OCI-M1 (cell line): ENCODE data around the gene CDADC1.
A peak's percentile ranks its signal among the peaks of the same experiment; 100 is the strongest.

Experiments
- DNase-seq: peaks from one replicate; lab custom pipeline; 2025; lab: John Stamatoyannopoulos, UW

CDADC1 gene

DNA sequence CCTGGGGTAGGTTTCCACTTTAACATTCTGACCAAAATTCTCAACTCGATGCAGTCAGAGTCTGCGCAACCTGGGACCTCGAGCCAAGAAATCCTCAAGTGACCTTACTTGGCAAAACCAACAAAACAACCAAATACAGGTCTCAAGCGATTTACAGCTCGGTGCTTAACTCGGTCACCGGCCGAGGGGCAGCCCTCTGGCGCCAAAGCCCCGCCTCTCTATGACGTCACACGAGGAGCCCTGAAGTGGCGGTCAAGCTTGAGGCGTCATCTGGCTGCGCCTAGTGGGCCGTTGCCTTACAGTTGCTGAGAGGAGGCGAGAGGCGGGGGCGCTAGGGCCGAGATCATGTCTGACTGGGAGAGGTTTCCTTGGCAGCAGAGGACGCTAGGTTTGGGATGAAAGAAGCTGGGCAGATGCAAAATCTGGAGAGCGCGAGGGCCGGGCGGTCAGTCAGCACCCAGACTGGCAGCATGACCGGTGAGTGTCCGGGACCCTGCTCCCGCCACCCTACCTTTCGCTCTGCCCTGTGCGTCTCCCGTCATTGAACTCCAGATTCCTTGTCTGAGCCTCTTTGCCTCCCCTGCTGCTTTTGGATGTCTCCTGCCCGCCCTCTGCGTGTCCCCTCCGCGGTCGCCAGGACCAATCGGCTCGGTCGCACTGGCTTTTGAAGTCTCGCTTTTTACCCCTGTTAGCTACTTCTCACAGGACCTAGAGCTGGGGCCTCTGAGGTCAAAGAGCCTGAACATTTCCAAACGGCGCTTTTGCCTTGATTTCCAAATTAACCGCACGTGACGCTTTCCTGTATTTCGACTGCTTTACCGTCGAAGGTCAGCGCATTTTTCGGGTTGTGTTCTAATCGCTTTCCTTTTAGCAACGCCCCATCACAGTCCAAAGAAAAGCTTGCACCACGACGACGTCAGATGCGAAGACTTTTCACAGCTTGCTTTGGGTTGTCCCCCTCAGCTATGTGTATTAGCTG lies at the start of gene CDADC1:
Gene CDADC1, plus strand, starts transcription at position 283 of the 979 bp plus-strand sequence. Its CDS starts 113 bp downstream, at position 396.
- DNase-seq: peak; percentile 98

DNA sequence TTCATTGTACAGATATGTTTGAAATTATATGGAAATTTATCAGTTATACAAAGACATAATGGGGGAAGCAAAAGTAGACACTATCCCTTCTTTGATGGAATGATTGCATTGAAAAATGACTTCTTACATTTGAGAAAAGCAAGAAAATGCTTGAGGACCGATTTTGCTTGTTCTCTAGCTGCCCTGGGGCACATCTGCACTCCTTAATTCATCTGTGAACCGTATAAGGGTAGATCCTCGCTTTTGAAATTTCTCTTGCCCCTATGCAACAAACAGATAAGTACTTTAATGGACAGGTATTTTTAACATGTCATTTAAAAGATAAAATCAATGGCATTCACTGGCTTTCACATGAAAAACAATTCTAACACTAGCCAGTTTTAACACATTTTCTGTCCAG lies 41.1 kb upstream of the CDADC1 start:
- no peak for DNase-seq

- no peak for DNase-seq
Observed at GRCh38 chr13:49208619-49209018, 39.1 kb upstream of the CDADC1 start.

GRCh38 chr13:49210114-49210513 lies 37.6 kb upstream of the CDADC1 start:
- no peak for DNase-seq

GRCh38 chr13:49210669-49211068 lies 37.1 kb upstream of the CDADC1 start:
- DNase-seq: peak; percentile 61

- no peak for DNase-seq
Observed at GRCh38 chr13:49213539-49213938, 34.2 kb upstream of the CDADC1 start.

GRCh38 chr13:49213997-49214916 lies 33.5 kb upstream of the CDADC1 start:
- DNase-seq: no peak

GRCh38 chr13:49214917-49215376 lies 32.8 kb upstream of the CDADC1 start:
- peak; percentile 65 for DNase-seq

DNA sequence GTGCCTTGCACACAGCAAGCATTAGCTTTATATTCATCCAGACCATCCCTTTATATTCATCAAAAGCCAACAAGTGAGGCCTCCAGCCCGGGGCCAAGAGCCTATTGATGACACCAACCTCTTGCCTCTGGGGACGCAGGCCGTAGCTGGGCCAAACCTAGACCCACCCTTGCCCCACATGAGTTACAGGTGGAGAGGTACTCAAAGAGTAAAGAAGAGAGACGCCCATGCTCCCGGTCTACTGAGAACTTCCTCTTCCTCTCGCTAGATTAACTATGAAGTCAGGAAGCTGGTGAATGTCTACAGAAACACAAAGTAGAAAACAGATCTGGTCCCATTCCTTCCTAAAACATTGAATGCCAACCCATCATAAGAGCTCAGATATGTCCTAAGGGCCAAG lies 31.4 kb upstream of the CDADC1 start:
- no peak for DNase-seq

DNA sequence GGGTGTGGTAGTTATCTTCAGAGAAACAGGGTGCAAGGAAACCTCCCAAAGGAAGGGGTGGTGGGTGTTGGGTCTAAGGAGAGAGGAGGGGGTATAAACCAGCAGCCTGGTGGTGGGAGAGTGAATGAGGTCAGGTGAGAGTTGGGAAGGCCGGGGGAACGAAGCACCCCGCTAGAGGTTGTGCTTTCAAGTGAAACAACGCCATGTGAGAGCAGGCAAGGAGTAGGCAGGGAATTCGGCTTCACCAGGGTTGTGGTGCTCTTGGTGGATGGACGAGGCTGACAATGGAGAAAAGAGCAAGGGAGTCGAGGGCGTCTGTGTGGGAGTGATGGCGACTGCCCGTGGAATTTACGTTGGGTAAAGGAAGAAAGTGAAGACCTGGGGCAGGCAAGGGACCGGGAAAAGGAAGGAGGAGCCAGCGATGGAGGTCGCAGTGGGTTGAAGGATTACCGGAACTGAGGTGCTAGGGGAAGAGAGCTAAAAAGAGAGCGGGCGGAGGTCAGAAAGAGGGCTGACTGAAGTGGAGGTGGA lies 29.7 kb upstream of the CDADC1 start:
- no peak for DNase-seq

GRCh38 chr13:49218493-49219051 lies 29.2 kb upstream of the CDADC1 start:
- no peak for DNase-seq

- no peak for DNase-seq
Observed at GRCh38 chr13:49219647-49220035, 28.1 kb upstream of the CDADC1 start.

DNA sequence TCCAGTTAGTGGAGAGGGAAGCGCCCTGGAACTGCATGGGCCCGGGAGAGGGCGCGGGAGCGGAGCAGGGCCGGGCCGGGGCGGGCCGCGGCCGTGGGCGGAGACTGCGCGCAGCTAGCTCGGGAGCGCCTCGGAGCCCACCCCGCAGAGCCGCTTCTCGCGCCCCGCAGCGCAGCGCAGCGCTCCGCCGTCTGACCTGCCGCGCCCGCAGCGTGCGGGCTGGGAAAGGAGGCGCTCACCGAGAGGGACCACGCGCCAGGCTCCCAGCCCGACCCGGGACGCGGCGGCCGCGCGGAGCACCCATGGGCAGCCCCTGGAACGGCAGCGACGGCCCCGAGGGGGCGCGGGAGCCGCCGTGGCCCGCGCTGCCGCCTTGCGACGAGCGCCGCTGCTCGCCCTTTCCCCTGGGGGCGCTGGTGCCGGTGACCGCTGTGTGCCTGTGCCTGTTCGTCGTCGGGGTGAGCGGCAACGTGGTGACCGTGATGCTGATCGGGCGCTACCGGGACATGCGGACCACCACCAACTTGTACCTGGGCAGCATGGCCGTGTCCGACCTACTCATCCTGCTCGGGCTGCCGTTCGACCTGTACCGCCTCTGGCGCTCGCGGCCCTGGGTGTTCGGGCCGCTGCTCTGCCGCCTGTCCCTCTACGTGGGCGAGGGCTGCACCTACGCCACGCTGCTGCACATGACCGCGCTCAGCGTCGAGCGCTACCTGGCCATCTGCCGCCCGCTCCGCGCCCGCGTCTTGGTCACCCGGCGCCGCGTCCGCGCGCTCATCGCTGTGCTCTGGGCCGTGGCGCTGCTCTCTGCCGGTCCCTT lies 27.5 kb upstream of the CDADC1 start, which contains the start of gene MLNR:
Gene MLNR, plus strand, starts transcription at position 303 of the 820 bp plus-strand sequence. Its CDS starts 0 bp downstream, at position 303.
- DNase-seq: no peak

GRCh38 chr13:49220856-49221589 lies 26.7 kb upstream of the CDADC1 start:
- no peak for DNase-seq

DNA sequence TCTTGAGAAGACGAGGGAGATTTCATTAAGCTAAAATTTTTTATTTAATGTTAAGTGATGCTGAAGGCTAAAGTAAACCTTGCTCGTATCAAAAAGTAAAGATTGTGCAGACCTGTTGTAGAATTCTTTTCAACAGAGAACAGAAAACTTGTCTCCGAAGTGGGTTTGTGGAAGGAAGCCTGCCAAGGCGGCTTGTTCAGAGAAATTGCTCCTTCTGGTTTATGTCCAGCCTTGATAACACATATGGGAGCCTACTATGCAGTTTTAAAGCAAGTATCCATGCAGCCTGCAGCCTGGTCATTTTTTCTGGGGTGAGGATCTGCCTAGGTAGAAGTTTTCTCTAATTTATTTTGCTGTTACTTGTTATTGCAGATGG lies 26.1 kb upstream of the CDADC1 start:
- no peak for DNase-seq

- peak; percentile 11 for DNase-seq
Observed at GRCh38 chr13:49225223-49226042, 22.3 kb upstream of the CDADC1 start.

DNA sequence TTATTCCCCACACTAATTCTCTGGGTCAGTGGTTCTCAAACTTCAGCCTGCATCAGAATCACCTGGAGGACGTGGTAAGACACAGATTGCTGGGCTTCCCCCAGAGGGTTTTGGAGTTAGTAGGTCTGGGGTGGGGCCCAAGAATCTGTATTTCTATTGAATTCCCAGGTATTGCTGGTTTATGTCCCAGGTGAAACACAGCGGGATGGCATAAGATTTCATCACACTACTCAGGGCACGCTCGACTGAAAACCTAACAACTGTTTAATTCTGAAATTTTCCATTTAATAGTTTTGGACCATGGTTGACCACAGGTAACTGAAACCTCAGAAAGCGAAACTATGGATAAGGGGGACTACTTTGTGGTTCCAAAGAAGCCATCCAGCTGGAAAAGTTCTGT lies 21.1 kb upstream of the CDADC1 start:
- no peak for DNase-seq

DNA sequence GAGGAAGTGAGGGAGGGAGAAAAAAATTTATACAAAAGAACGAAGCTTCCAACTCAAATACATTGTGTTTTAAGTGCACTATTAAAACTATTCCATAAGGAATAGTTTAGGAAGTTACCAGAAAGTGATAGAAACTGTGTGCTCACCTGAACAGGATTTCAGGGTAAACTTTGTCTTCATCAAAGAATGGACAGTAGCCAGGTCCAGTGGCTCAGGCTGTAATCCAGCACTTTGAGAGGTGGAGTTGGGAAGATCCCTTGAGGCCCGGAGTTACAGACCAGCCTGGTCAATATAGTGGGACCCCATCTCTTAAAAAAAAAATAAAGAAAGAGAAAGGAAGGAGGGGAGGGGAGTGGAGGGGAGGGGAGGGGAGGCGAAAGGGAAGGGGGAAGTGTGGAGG lies 13.0 kb upstream of the CDADC1 start:
- DNase-seq: no peak

DNA sequence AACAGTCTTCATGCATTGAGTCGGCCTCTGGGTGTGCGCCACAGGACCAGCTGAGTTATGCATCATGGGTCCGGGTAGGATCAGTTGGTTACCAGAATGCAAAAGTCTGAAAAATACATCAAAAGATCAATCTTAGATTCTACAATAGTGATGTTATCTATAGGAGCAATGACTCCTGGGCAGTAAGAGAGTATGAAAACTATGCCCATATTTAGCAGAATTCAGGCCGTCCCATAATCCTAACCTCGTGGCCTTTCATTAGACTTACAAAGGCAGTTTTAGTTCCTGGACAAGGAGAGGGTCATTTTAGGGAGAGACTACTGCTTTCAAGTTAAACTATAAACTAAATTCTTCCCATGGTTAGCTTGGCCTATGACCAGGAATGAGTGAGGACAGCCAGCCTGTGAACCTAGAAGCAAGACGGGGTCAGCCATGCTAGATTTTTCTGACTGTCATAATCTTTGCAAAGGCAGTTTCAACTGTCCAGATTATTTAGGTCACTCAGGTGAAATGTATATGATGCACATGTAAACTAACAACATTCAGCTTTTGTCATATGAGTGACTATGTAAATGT lies 11.8 kb upstream of the CDADC1 start:
- no peak for DNase-seq
